IPS DF 6.9 (cell line): ENCODE results near the gene ARL3.

Experiments used
- DNase-seq: peaks from one replicate; pipeline ENCODE4 v3.0.0-alpha.2; 2013; ENCODE audit warnings: low read depth, low spot score
- H3K27ac ChIP-seq: one replicate; pipeline ENCODE4 v1.5.1; 2013; ENCODE audit warnings: low read length, control low read depth
- H3K27me3 ChIP-seq: 2 replicates; pipeline ENCODE4 v1.6.1; 2013; ENCODE audit warnings: mild to moderate bottlenecking, low read length; ENCODE audit not compliant: control insufficient read depth, insufficient read depth
- H3K36me3 ChIP-seq: 2 replicates; pipeline ENCODE4 v1.6.1; 2013; ENCODE audit warnings: low read length; ENCODE audit not compliant: control insufficient read depth, insufficient read depth
- H3K4me1 ChIP-seq: 2 replicates; pipeline ENCODE4 v1.6.1; 2013; ENCODE audit warnings: low read length; ENCODE audit not compliant: control insufficient read depth, insufficient read depth
- H3K4me3 ChIP-seq: 2 replicates; pipeline ENCODE4 v1.5.1; 2013; ENCODE audit warnings: mild to moderate bottlenecking, low read length
- H3K9me3 ChIP-seq: 2 replicates; pipeline ENCODE4 v1.6.1; 2013; ENCODE audit warnings: low read length, inconsistent platforms; ENCODE audit not compliant: control insufficient read depth, insufficient read depth
- WGBS: extraction: QIAGEN DNeasy Blood & Tissue Kit; methylation state at CpG from one replicate; pipeline ENCODE4 v1.1.7; 2013; ENCODE audit warnings: mixed read lengths, missing lambda C conversion rate; ENCODE audit not compliant: insufficient read length, insufficient coverage; 5-methylcytosine and 5-hydroxymethylcytosine counted together

ARL3 gene

DNA sequence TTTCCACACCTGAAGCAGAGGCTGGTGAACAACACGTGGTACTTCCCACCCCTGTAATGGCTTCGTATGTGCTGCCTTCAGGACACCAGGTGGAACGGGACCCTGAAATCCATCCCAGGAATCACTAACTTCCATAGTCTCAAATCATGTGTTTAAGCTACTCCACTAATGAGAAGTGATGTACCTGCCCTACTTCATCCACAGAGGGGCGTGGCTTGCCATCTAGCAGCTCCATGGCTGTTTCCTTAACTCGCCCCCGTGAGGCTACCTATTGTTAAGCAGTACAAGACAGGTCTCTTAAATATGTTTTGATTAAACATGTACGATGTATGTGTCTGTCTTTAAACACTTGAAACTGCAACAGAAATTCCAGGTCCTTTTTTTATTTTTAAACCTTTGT is 31.8 kb downstream of the ARL3 start:
- WGBS: no CpG with 5 or more reads among the region's 7 CpGs
- Histone ChIP-seq H3K4me1 (peaks cover 2% of the 10 kb centered on the region; the same call in 1 of the 2 replicates), H3K36me3 (peaks cover 6% of the 10 kb centered on the region; the same call in 1 of the 2 replicates), H3K9me3 (no peaks in the 10 kb centered on the region), H3K4me3 (no peak overlapping the region), H3K27me3 (no peaks in the 10 kb centered on the region), H3K27ac (no peak overlapping the region)
- no peak for DNase-seq

DNA sequence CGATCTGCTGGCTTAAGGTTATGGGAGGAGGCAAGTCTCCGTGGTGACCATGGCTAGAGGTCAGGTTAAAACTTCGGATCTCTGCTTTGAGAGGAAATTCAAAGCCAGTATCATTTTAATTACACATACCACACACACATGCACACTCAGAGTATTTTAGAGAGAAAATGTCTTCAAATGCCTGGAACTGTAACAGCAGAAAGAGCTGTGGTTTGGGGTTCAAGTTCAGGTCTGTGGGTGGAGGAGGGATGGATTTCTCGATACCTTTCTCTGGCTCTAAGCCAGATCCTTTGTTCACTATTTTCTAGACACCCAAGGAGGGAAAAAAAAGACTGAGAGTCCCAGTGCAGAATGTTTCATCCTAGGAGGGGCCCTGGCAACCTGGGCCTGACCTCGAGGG is 32.5 kb downstream of the ARL3 start:
- DNase-seq: no peak
- H3K36me3 ChIP-seq: peaks cover 6% of the 10 kb centered on the region; the same call in 1 of the 2 replicates
- H3K27me3 ChIP-seq: no peaks in the 10 kb centered on the region
- WGBS: no CpG with 5 or more reads among the region's 5 CpGs
- peaks cover 2% of the 10 kb centered on the region; the same call in 1 of the 2 replicates for H3K4me1 ChIP-seq
- H3K27ac ChIP-seq: no peak overlapping the region
- no peaks in the 10 kb centered on the region for H3K9me3 ChIP-seq
- no peak overlapping the region for H3K4me3 ChIP-seq

DNA sequence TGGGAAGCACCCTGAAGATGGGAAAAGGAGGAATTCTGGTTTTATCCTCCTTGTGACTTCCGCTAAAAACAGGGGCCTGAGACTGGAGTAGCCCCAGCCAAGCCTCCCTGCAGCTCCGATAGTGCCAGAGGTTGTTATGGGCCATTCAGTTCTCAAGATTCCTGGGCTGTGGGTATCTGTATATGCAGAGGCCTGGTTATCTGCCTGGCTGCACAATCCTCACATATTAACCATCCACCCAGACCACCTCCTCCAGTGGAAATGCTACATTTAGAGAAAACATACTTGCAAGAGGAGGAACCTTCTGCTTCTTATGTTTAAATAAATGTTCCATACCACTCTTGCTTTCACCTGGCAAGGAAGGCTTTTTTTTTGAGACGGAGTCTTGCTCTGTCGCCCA is 34.6 kb downstream of the ARL3 start:
- Histone ChIP-seq H3K27ac (no peak overlapping the region), H3K9me3 (no peaks in the 10 kb centered on the region), H3K4me1 (peaks cover 7% of the 10 kb centered on the region), H3K27me3 (no peaks in the 10 kb centered on the region), H3K36me3 (no peaks in the 10 kb centered on the region), H3K4me3 (no peak overlapping the region)
- DNase-seq: no peak
- WGBS: no CpG with 5 or more reads among the region's 4 CpGs

DNA sequence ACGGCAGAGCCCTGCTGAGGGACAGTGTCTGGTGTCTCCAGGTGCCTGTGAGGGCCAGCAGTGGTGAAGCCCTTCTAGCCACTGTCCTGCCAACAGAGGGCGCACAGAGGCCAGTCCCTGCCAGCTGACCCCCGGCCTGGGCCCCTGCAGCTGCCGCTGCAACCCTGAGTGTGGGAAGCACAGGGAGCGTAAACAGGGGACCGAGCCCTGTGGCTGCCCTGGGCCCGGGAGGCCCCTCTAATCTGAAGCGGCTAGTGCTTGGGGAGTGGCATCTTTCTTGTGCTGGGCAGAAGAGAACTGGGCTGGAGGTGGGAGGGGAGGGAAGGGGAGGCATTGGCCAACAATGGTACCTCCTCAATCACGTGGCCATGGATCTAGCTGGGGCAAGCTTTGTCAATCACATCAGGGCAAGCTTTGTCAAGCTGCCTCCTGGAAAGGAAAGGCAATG is 35.3 kb downstream of the ARL3 start:
- H3K27me3 ChIP-seq: no peaks in the 10 kb centered on the region

DNA sequence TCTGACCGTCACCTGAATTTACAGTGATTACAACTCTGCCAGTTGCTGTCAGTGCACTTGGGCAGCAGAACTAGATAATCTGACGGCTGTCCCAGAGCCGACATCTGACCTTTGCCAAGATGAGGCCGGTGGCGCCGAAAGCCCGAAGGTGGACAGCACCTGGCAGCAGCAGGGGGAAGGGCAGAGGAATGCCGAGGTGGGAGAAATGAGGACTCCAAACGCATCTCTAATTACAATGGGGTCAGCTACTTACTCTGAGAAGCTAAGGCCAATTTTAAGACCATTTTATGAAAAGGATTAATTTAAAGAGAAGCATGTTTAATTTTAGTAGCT is 36.2 kb downstream of the ARL3 start:
- Histone ChIP-seq H3K36me3 (no peaks in the 10 kb centered on the region), H3K4me1 (peaks cover 10% of the 10 kb centered on the region), H3K27me3 (no peaks in the 10 kb centered on the region), H3K4me3 (no peak overlapping the region), H3K9me3 (no peaks in the 10 kb centered on the region), H3K27ac (no peak overlapping the region)
- WGBS: no CpG with 5 or more reads among the region's 9 CpGs
- no peak for DNase-seq

More for the DNA sequence above, 35.3 kb downstream of the ARL3 start:
- whole genome bisulfite sequencing: no CpG with 5 or more reads among the region's 9 CpGs
- Histone ChIP-seq H3K9me3 (no peaks in the 10 kb centered on the region), H3K27ac (no peak overlapping the region), H3K4me3 (no peak overlapping the region), H3K36me3 (no peaks in the 10 kb centered on the region), H3K4me1 (peaks cover 10% of the 10 kb centered on the region)
- DNase-seq: peak; percentile 64

DNA sequence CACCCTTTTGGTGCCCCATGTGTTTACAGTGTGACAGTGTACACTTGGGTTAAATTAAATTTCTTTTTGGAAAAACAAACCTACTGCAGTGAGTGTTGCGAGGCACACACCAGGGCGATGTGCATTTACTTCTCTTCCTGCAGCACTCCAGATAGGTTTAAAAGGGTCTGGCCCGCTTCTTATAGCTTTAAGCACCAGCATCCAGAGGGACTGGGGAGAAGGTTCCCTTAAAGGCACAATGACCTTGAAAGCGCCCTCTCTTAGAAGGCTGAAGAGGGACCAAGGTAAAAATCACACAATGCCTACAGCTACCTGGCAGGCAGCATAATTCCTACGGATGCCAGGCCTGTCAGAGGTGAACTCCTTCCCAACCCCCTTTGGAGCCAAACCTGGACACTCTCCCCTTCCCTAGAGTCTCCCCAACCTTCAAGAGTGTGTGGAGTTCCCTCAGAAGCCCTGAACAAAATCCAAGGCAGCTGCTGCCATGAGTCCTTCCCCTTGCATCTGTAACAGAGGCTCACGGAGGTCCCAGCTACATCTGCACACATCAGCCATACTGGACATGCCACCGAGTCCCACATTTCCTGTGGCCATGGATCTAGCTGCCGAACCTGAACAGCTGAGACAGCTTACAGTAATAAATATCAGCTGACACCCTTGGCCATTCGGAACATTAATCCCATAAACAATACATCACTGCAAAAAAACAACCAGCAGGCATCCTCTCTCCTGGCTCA is 36.7 kb downstream of the ARL3 start:
- Histone ChIP-seq H3K9me3 (no peaks in the 10 kb centered on the region), H3K4me1 (peaks cover 10% of the 10 kb centered on the region), H3K36me3 (no peaks in the 10 kb centered on the region), H3K27ac (no peak overlapping the region), H3K4me3 (no peak overlapping the region), H3K27me3 (no peaks in the 10 kb centered on the region)
- no CpG with 5 or more reads among the region's 9 CpGs for WGBS
- no peak for DNase-seq

DNA sequence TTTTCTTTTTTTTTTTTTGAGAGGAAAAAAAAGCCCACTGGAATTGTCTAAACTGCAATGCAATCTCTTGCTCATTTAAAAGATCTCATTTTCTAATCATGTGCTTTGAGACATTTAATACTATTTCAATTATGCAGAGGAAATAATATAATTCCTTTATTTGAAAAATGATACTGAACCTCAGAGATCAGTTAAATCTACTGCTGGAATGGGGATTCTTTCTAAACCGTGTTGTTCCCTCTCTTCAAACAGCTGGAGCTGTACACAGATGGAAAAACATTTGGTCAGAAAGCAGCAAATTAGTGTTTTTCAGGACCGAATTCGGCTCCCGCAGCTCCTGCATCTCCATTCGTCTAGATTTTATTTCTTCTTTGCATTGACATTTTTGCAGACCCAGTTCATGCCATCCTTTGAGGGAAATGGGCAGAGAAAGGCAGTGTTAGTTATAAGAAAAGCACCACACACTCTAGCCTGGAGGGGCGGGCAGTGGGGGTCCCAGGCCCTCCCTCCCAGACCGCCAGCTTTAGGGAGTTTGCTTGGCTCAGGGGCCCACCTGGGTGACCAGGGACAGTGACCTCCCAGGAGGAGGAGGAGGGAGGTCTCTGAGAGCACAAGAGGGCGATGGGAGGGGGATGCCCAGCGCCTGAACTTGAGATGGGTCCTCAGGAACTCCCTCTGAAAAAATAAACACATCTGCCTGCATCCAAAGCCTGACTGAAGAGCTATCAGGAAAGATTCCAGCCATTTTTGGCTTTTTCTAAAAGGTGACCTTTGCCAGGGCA is 37.5 kb downstream of the ARL3 start:
- DNase-seq: no peak
- Histone ChIP-seq H3K4me1 (peaks cover 10% of the 10 kb centered on the region), H3K27ac (no peak overlapping the region)

DNA sequence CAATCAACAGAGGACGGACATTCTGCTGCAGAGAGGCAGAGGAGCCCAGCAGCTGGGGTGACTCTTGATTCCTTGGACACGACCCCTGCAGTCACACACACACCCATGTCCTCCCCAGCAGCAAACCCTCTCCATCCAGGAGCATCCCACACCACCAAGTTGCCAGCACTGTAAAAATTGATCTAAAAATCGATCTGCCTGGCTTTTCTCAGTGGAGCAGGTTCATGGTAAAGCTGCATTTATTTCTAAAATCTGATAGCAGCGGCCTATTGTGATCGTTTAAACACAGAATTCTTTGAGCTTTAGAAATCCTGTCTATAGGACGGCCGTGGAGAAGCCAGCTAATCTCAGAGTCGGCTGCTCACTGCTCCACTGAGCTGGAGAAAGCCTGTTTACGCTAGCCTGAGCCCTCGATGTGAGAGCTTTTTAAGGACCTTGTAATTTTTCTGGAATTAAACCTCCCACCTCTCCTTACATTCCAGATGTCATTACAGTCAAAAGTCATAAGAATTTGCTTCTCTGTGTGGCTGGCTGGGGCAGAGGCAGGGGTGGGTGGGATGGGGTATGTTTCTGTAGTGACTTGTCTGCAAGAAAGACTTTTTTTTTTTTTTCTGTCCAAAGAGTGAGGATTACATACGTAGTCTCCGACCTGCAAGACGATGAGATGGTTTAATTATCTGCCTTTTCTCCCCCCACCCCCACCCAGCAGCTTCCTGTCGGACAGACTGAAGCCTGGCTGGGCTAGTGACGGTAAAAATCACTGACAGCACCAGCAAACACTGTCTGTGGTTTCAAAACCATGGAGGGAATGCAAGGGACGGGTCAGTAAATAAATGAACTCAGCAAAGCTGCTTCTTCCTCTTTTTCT is 38.3 kb downstream of the ARL3 start:
- Histone ChIP-seq H3K36me3 (no peaks in the 10 kb centered on the region), H3K27ac (no peak overlapping the region), H3K4me1 (peaks cover 10% of the 10 kb centered on the region), H3K27me3 (no peaks in the 10 kb centered on the region), H3K9me3 (no peaks in the 10 kb centered on the region), H3K4me3 (no peak overlapping the region)
- WGBS: no CpG with 5 or more reads among the region's 16 CpGs
- DNase-seq: no peak

More for the DNA sequence above, 37.5 kb downstream of the ARL3 start:
- no peaks in the 10 kb centered on the region for H3K9me3 ChIP-seq
- no peaks in the 10 kb centered on the region for H3K27me3 ChIP-seq
- H3K4me3 ChIP-seq: no peak overlapping the region
- no peaks in the 10 kb centered on the region for H3K36me3 ChIP-seq
- no CpG with 5 or more reads among the region's 9 CpGs for WGBS

DNA sequence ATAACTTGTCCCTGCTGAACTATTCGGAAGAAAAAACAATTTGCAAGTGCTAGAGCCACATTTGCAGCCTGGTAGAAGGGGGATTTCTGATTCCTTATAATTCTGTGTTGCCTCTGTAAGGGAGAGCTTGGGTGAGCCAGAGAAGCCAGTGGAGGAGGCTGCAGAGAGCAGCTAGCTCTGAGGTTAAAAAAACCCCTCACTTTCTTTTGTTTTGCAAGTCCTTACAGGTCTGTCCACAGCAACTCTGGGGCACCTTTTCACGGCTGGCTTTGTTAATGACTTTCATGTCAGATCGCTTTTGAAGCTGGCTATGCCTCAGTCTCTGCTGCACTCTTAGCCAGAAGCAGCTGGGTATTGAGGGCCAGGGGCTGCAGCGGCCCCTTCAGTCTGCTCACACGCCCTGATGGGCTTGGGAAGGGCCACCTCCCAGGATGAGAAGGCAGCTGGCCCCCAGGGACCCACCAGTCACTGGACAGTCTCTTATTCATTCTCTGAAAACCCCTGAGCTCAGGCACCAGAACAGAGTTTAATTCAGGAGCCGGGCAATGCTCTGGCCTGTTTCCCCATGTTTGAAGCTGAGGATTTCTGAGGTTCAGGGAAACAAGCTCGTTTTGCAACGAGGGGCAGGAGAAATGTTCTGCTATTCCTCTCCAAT is 39.1 kb downstream of the ARL3 start:
- Histone ChIP-seq H3K36me3 (no peaks in the 10 kb centered on the region), H3K27ac (no peak overlapping the region), H3K4me1 (peaks cover 10% of the 10 kb centered on the region), H3K4me3 (no peak overlapping the region), H3K9me3 (no peaks in the 10 kb centered on the region), H3K27me3 (no peaks in the 10 kb centered on the region)
- DNase-seq: no peak
- WGBS: no CpG with 5 or more reads among the region's 8 CpGs

DNA sequence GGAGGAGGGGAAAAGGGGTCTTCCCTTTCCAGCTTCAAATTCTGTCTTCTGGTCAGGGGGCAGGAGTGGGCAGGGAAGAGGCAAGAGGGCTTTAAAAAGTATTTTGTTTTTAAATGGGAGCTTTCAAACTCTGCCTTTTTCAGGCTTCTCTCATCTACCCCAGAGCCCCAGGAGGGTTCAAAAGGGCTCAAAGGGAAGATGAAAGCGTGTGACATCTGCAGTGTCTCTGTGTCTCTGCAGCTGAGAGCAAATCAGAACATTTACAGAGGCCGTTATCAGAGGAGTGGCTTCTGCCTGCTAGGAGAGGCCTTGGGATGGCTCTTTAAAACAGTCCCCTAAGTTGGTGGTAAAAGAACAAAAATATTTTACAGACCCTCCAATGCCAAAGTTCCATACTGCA is 39.6 kb downstream of the ARL3 start:
- Histone ChIP-seq H3K4me3 (no peak overlapping the region), H3K27me3 (no peaks in the 10 kb centered on the region), H3K27ac (no peak overlapping the region), H3K4me1 (peaks cover 10% of the 10 kb centered on the region), H3K36me3 (no peaks in the 10 kb centered on the region), H3K9me3 (no peaks in the 10 kb centered on the region)
- no CpG with 5 or more reads among the region's 2 CpGs for WGBS
- DNase-seq: no peak
